Karpas-422 (cell line): ENCODE results near the gene CAPZB. TPM values are rescaled to one million over a fixed set of nuclear protein-coding genes. Genes with fewer than 3 reads are reported as not detected.

Source experiments
- DNase-seq: peaks from one replicate; pipeline ENCODE4 v3.0.0-alpha.2; 2015
- H2AFZ ChIP-seq: fragments of 200-600 bp; sonication (generic); 2 replicates; pipeline ENCODE4 v1.6.1; 2014; ENCODE audit warnings: antibody characterized with exemption, low read length, mixed read lengths
- H3K27ac ChIP-seq: fragments of 200-600 bp; sonication (generic); 2 replicates; pipeline ENCODE4 v1.5.1; 2014; ENCODE audit warnings: mild to moderate bottlenecking, low read length, moderate library complexity
- H3K27me3 ChIP-seq: fragments of 200-600 bp; sonication (generic); 2 replicates; pipeline ENCODE4 v1.6.1; 2014; ENCODE audit warnings: low read length, mixed read lengths
- H3K36me3 ChIP-seq: fragments of 200-600 bp; sonication (generic); 2 replicates; pipeline ENCODE4 v1.6.1; 2014; ENCODE audit warnings: low read length, mixed read lengths; ENCODE audit not compliant: insufficient read depth
- H3K4me1 ChIP-seq: fragments of 200-600 bp; sonication (generic); 2 replicates; pipeline ENCODE4 v1.6.1; 2014; ENCODE audit warnings: mild to moderate bottlenecking, low read length, mixed read lengths
- H3K4me2 ChIP-seq: fragments of 200-600 bp; sonication (generic); 2 replicates; pipeline ENCODE4 v1.6.1; 2014; ENCODE audit warnings: low read length, low read depth, mild to moderate bottlenecking; ENCODE audit not compliant: poor library complexity, severe bottlenecking
- H3K4me3 ChIP-seq: fragments of 200-600 bp; sonication (generic); 2 replicates; pipeline ENCODE4 v1.5.1; 2014; ENCODE audit warnings: mild to moderate bottlenecking, antibody characterized with exemption, low read length, mixed read lengths
- H3K79me2 ChIP-seq: fragments of 200-600 bp; sonication (generic); 2 replicates; pipeline ENCODE4 v1.6.1; 2014; ENCODE audit warnings: mild to moderate bottlenecking, low read length, mixed read lengths
- H3K9ac ChIP-seq: fragments of 200-600 bp; sonication (generic); 2 replicates; pipeline ENCODE4 v1.6.0; 2014; ENCODE audit warnings: low read length
- H3K9me2 ChIP-seq: fragments of 200-600 bp; sonication (generic), shearing (Covaris generic); replicated peaks from 2 replicates; pipeline ENCODE4 v1.6.0; 2014; ENCODE audit warnings: mild to moderate bottlenecking, low read length, moderate library complexity; ENCODE audit not compliant: insufficient read depth
- H3K9me3 ChIP-seq: fragments of 300-700, 200-600 bp; sonication (generic); 2 replicates; pipeline ENCODE4 v1.6.1; 2014; ENCODE audit warnings: low read length, mixed read lengths
- H4K20me1 ChIP-seq: fragments of 200-600 bp; sonication (generic); 2 replicates; pipeline ENCODE4 v1.6.1; 2014; ENCODE audit warnings: mild to moderate bottlenecking, antibody characterized with exemption, low read length, low read depth; ENCODE audit not compliant: insufficient read depth
- total RNA-seq: library from RNA; depleted of rRNA; stranded (reverse); fragments of >200 nt; shearing (Covaris generic); gene quantifications from 2 replicates; pipeline ENCODE4 v1.2.3, GENCODE V29; 2014; ENCODE audit warnings: low replicate concordance

The CAPZB gene
- total RNA-seq, 1 experiment from 2014 or later: 55.5 TPM

GRCh38 chr1:19472174-19472573 is 13.2 kb downstream of the CAPZB start:
- no peak overlapping the region for H3K4me2 ChIP-seq
- no peaks in the 10 kb centered on the region for H3K9me3 ChIP-seq
- H4K20me1 ChIP-seq: peaks cover 72% of the 10 kb centered on the region
- no peak overlapping the region for H3K9ac ChIP-seq
- DNase-seq: no peak
- no peaks in the 10 kb centered on the region for H3K27me3 ChIP-seq
- no peaks in the 10 kb centered on the region for H3K9me2 ChIP-seq
- no peak overlapping the region for H3K4me3 ChIP-seq
- H3K27ac ChIP-seq: no peak overlapping the region
- H2AFZ ChIP-seq: no peak overlapping the region
- peaks cover 3% of the 10 kb centered on the region; the same call in 1 of the 2 replicates for H3K36me3 ChIP-seq
- peaks cover 44% of the 10 kb centered on the region for H3K4me1 ChIP-seq
- H3K79me2 ChIP-seq: peaks cover 98% of the 10 kb centered on the region

- DNase-seq: no peak
- Histone ChIP-seq H3K9me2 (no peaks in the 10 kb centered on the region), H3K9me3 (no peaks in the 10 kb centered on the region), H3K27ac (peak overlapping the region; percentile 82), H3K79me2 (peaks cover 97% of the 10 kb centered on the region), H2AFZ (no peak overlapping the region), H3K36me3 (peaks cover 3% of the 10 kb centered on the region; the same call in 1 of the 2 replicates), H3K27me3 (no peaks in the 10 kb centered on the region), H3K4me1 (peaks cover 44% of the 10 kb centered on the region), H4K20me1 (peaks cover 54% of the 10 kb centered on the region), H3K4me2 (peak overlapping the region; percentile 67), H3K4me3 (peak overlapping the region; percentile 41; the same call in 1 of the 2 replicates), H3K9ac (peak overlapping the region; percentile 11)
Measured at GRCh38 chr1:19469004-19469403, 16.3 kb downstream of the CAPZB start.

GRCh38 chr1:19468397-19468956 is 16.9 kb downstream of the CAPZB start:
- Histone ChIP-seq H3K4me2 (peak overlapping the region; percentile 67), H3K27me3 (no peaks in the 10 kb centered on the region), H3K27ac (peak overlapping the region; percentile 82), H3K9me3 (no peaks in the 10 kb centered on the region), H3K9me2 (no peaks in the 10 kb centered on the region), H2AFZ (no peak overlapping the region), H3K79me2 (peaks cover 97% of the 10 kb centered on the region), H3K36me3 (peaks cover 3% of the 10 kb centered on the region; the same call in 1 of the 2 replicates), H3K4me1 (peaks cover 47% of the 10 kb centered on the region), H3K4me3 (peak overlapping the region; percentile 41; the same call in 1 of the 2 replicates), H3K9ac (no peak overlapping the region), H4K20me1 (peaks cover 56% of the 10 kb centered on the region)
- peak; percentile 80 for DNase-seq

- DNase-seq: no peak
- H3K4me1 ChIP-seq: peaks cover 56% of the 10 kb centered on the region
- no peaks in the 10 kb centered on the region for H3K27me3 ChIP-seq
- H3K9me3 ChIP-seq: no peaks in the 10 kb centered on the region
- H2AFZ ChIP-seq: no peak overlapping the region
- no peak overlapping the region for H3K27ac ChIP-seq
- no peak overlapping the region for H3K4me3 ChIP-seq
- no peak overlapping the region for H3K4me2 ChIP-seq
- H3K9me2 ChIP-seq: no peaks in the 10 kb centered on the region
- H4K20me1 ChIP-seq: peaks cover 64% of the 10 kb centered on the region
- no peaks in the 10 kb centered on the region; the same call in 1 of the 2 replicates for H3K36me3 ChIP-seq
- peaks cover 98% of the 10 kb centered on the region for H3K79me2 ChIP-seq
- no peak overlapping the region for H3K9ac ChIP-seq
Measured at GRCh38 chr1:19467199-19468187, 17.8 kb downstream of the CAPZB start.

GRCh38 chr1:19466112-19466561 is 19.2 kb downstream of the CAPZB start:
- H2AFZ ChIP-seq: no peak overlapping the region
- no peaks in the 10 kb centered on the region for H3K36me3 ChIP-seq
- H3K4me3 ChIP-seq: no peak overlapping the region
- no peak overlapping the region for H3K27ac ChIP-seq
- DNase-seq: no peak
- H4K20me1 ChIP-seq: peaks cover 60% of the 10 kb centered on the region
- peaks cover 98% of the 10 kb centered on the region for H3K79me2 ChIP-seq
- H3K9ac ChIP-seq: no peak overlapping the region
- H3K9me2 ChIP-seq: no peaks in the 10 kb centered on the region
- no peaks in the 10 kb centered on the region for H3K9me3 ChIP-seq
- no peak overlapping the region for H3K4me2 ChIP-seq
- no peaks in the 10 kb centered on the region for H3K27me3 ChIP-seq
- H3K4me1 ChIP-seq: peaks cover 44% of the 10 kb centered on the region

GRCh38 chr1:19465650-19466049 is 19.7 kb downstream of the CAPZB start:
- H3K9me3 ChIP-seq: no peaks in the 10 kb centered on the region
- H3K36me3 ChIP-seq: no peaks in the 10 kb centered on the region
- no peak overlapping the region for H3K4me2 ChIP-seq
- H2AFZ ChIP-seq: no peak overlapping the region
- H3K9me2 ChIP-seq: no peaks in the 10 kb centered on the region
- peaks cover 40% of the 10 kb centered on the region for H3K4me1 ChIP-seq
- no peak overlapping the region for H3K4me3 ChIP-seq
- no peak overlapping the region for H3K27ac ChIP-seq
- peaks cover 57% of the 10 kb centered on the region for H4K20me1 ChIP-seq
- no peak overlapping the region for H3K9ac ChIP-seq
- peaks cover 98% of the 10 kb centered on the region for H3K79me2 ChIP-seq
- no peak for DNase-seq
- H3K27me3 ChIP-seq: no peaks in the 10 kb centered on the region

GRCh38 chr1:19465123-19465522 is 20.2 kb downstream of the CAPZB start:
- no peak overlapping the region for H3K9ac ChIP-seq
- no peak for DNase-seq
- H4K20me1 ChIP-seq: peaks cover 52% of the 10 kb centered on the region
- H3K4me2 ChIP-seq: no peak overlapping the region
- no peaks in the 10 kb centered on the region for H3K9me2 ChIP-seq
- no peaks in the 10 kb centered on the region for H3K9me3 ChIP-seq
- no peaks in the 10 kb centered on the region for H3K27me3 ChIP-seq
- H3K27ac ChIP-seq: no peak overlapping the region
- H3K4me3 ChIP-seq: no peak overlapping the region
- H3K36me3 ChIP-seq: no peaks in the 10 kb centered on the region
- H3K4me1 ChIP-seq: peaks cover 34% of the 10 kb centered on the region
- H3K79me2 ChIP-seq: peaks cover 95% of the 10 kb centered on the region
- no peak overlapping the region for H2AFZ ChIP-seq

- no peak overlapping the region for H2AFZ ChIP-seq
- H3K9me3 ChIP-seq: no peaks in the 10 kb centered on the region
- H3K79me2 ChIP-seq: peaks cover 95% of the 10 kb centered on the region
- H3K27me3 ChIP-seq: no peaks in the 10 kb centered on the region
- no peak overlapping the region for H3K27ac ChIP-seq
- no peaks in the 10 kb centered on the region for H3K9me2 ChIP-seq
- no peaks in the 10 kb centered on the region for H3K36me3 ChIP-seq
- peaks cover 31% of the 10 kb centered on the region for H3K4me1 ChIP-seq
- DNase-seq: no peak
- no peak overlapping the region for H3K9ac ChIP-seq
- no peak overlapping the region for H3K4me2 ChIP-seq
- peaks cover 50% of the 10 kb centered on the region for H4K20me1 ChIP-seq
- no peak overlapping the region for H3K4me3 ChIP-seq
Measured at GRCh38 chr1:19464696-19465095, 20.6 kb downstream of the CAPZB start.
